ENCODE results near the gene TNS1. TPM values are rescaled to one million over a fixed set of nuclear protein-coding genes. Genes with fewer than 3 reads are reported as not detected.

Gene TNS1
- total RNA-seq, 1 donor from 2014 or later = 59.2 TPM

DNA sequence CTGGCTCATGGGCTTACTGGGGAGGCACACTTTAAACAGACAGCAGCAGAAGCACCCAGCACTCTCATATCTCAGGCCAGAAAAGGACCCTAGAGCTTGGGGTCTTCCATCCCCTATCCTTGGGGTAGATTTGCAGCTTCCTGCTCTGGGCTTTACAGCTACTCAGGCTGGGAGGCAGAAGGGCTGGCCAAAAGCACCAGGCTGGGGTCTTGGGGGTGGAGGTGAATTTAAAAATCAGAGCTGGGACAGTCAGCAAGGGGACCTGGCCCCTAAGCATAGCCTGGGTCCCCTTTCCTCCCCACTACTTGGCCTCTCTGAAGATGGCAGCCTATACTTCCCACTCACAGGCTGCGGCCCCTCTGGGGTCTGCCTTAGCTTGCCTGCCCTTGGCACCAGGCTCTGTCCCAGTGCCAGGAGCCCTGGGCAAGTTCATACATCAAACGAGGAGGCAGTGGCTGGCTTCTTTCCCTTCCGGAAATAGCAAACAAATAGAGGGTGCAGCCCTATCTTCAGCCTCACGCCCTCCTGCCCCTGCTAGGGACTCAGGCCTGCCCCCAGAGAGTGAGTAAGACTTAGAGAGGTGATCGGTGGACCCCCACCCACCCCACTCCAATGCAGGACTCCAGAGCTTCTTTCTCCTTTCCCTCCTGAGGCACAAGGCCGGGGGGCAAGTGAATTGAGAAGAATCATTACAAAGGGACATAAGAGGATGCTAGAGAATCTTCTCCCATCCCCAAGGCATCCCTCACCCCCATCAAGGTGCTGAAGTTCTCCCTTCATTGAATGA, 26.0 kb upstream of the TNS1 start:
- Mint-ChIP-seq H3K27ac (no peak overlapping the region), H3K27me3 (peaks cover 35% of the 10 kb centered on the region), H3K36me3 (no peaks in the 10 kb centered on the region), H3K4me3 (no peak overlapping the region), H3K9me3 (no peaks in the 10 kb centered on the region), H3K4me1 (ENCODE audit: unreplicated experiment) (peaks cover 6% of the 10 kb centered on the region)
- peak; percentile 50 for DNase-seq (ENCODE audit: extremely low spot score, unreplicated experiment)
- no peak for TF ChIP-seq CTCF (conservative IDR thresholded peaks at IDR 0.05)

- no peak overlapping the region for H3K4me3 Mint-ChIP-seq
- peaks cover 6% of the 10 kb centered on the region for H3K4me1 Mint-ChIP-seq (ENCODE audit: unreplicated experiment)
- H3K27ac Mint-ChIP-seq = no peak overlapping the region
- peak; percentile 47 for DNase-seq (ENCODE audit: extremely low spot score, unreplicated experiment)
- no peaks in the 10 kb centered on the region for H3K9me3 Mint-ChIP-seq
- no peak for TF ChIP-seq CTCF (conservative IDR thresholded peaks at IDR 0.05)
- peaks cover 29% of the 10 kb centered on the region for H3K27me3 Mint-ChIP-seq
- H3K36me3 Mint-ChIP-seq = no peaks in the 10 kb centered on the region
Observed at GRCh38 chr2:218028189-218028495, 25.3 kb upstream of the TNS1 start.

- Mint-ChIP-seq H3K27me3 (peaks cover 24% of the 10 kb centered on the region), H3K27ac (no peak overlapping the region), H3K4me1 (ENCODE audit: unreplicated experiment) (peaks cover 6% of the 10 kb centered on the region), H3K36me3 (no peaks in the 10 kb centered on the region), H3K9me3 (no peaks in the 10 kb centered on the region), H3K4me3 (no peak overlapping the region)
- TF ChIP-seq CTCF (conservative IDR thresholded peaks at IDR 0.05) = no peak
- peak; percentile 48 for DNase-seq (ENCODE audit: extremely low spot score, unreplicated experiment)
Observed at GRCh38 chr2:218027426-218028188, 24.8 kb upstream of the TNS1 start.

- Mint-ChIP-seq H3K4me1 (ENCODE audit: unreplicated experiment) (peaks cover 11% of the 10 kb centered on the region), H3K27me3 (peaks cover 16% of the 10 kb centered on the region), H3K9me3 (no peaks in the 10 kb centered on the region), H3K36me3 (no peaks in the 10 kb centered on the region), H3K27ac (no peak overlapping the region), H3K4me3 (no peak overlapping the region)
- peak; percentile 55 for DNase-seq (ENCODE audit: extremely low spot score, unreplicated experiment)
- no peak for TF ChIP-seq CTCF (conservative IDR thresholded peaks at IDR 0.05)
Observed at GRCh38 chr2:218026676-218027425, 24.1 kb upstream of the TNS1 start.

DNA sequence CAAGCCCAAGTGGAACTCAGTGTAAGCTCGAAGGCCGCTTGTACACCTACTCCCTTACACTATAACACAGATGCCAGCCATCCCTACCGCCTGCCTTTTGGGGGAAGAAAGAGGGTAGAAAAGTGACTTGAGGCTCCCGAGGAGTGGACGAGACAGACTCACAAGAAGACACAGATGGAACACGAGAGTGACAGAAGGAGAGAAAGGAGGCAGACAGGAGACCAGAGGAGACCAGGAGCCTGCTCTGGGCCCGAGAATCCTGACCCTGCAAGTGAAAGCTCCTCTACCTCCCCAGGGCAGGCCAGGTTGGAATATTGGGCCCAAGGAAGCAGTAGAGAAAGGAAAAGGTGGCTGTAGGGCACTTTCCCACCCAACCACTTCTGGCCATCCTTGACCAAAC, 23.4 kb upstream of the TNS1 start:
- TF ChIP-seq CTCF (conservative IDR thresholded peaks at IDR 0.05) = no peak
- H3K36me3 Mint-ChIP-seq = no peaks in the 10 kb centered on the region
- no peak overlapping the region for H3K27ac Mint-ChIP-seq
- peak; percentile 48 for DNase-seq (ENCODE audit: extremely low spot score, unreplicated experiment)
- H3K9me3 Mint-ChIP-seq = no peaks in the 10 kb centered on the region
- H3K27me3 Mint-ChIP-seq = peaks cover 16% of the 10 kb centered on the region
- H3K4me3 Mint-ChIP-seq = no peak overlapping the region
- peaks cover 11% of the 10 kb centered on the region for H3K4me1 Mint-ChIP-seq (ENCODE audit: unreplicated experiment)

Data from type B pancreatic cell (in vitro differentiated cells).